Activated CD8-positive, alpha-beta memory T cell treated with anti-CD3 and anti-CD28 coated beads for 1 hour (primary cell): Measurements from ENCODE around the gene FAT1.
"Not testable (repeated sequence)": the region's sequence is repeated elsewhere in the genome, so short reads cannot be mapped to it uniquely, and the experiment has no call there.

Source experiments
- DNase-seq, 2 donors: peaks; one replicate each; pipeline ENCODE4 v3.0.0-alpha.2; 2020; ENCODE audit warnings: low read depth in 1 of 2; ENCODE audit errors: extremely low read depth in 1 of 2

Gene FAT1

GRCh38 chr4:186659935-186660334 lies 63.7 kb downstream of the FAT1 start:
- no peak for DNase-seq

GRCh38 chr4:186659456-186659855 lies 64.2 kb downstream of the FAT1 start:
- not testable (repeated sequence) for DNase-seq

- DNase-seq = no peak
Observed at GRCh38 chr4:186658657-186659056, 65.0 kb downstream of the FAT1 start.

- no peak for DNase-seq
Observed at GRCh38 chr4:186657764-186658163, 65.9 kb downstream of the FAT1 start.

GRCh38 chr4:186653969-186654368 lies 69.7 kb downstream of the FAT1 start:
- DNase-seq = no peak

- DNase-seq = no peak
Observed at GRCh38 chr4:186651624-186652023, 72.0 kb downstream of the FAT1 start.

- no peak for DNase-seq
Observed at GRCh38 chr4:186651181-186651603, 72.5 kb downstream of the FAT1 start.

GRCh38 chr4:186650401-186651180 lies 73.1 kb downstream of the FAT1 start:
- no peak for DNase-seq

GRCh38 chr4:186647821-186648220 lies 75.8 kb downstream of the FAT1 start:
- no peak for DNase-seq

- no peak for DNase-seq
Observed at GRCh38 chr4:186644737-186645261, 78.9 kb downstream of the FAT1 start.

- DNase-seq = no peak
Observed at GRCh38 chr4:186644311-186644638, 79.4 kb downstream of the FAT1 start.

GRCh38 chr4:186643501-186644310 lies 80.0 kb downstream of the FAT1 start:
- DNase-seq = no peak

- no peak for DNase-seq
Observed at GRCh38 chr4:186642998-186643397, 80.7 kb downstream of the FAT1 start.

- DNase-seq = no peak
Observed at GRCh38 chr4:186642530-186642929, 81.1 kb downstream of the FAT1 start.

GRCh38 chr4:186634591-186635128 lies 89.0 kb downstream of the FAT1 start:
- DNase-seq = no peak

GRCh38 chr4:186633844-186634243 lies 89.8 kb downstream of the FAT1 start:
- DNase-seq = no peak

- no peak for DNase-seq
Observed at GRCh38 chr4:186630128-186630527, 93.5 kb downstream of the FAT1 start.

- no peak for DNase-seq
Observed at GRCh38 chr4:186628058-186628711, 95.5 kb downstream of the FAT1 start.

GRCh38 chr4:186627226-186627865 lies 96.3 kb downstream of the FAT1 start:
- DNase-seq = no peak

- DNase-seq = no peak
Observed at GRCh38 chr4:186624951-186625350, 98.7 kb downstream of the FAT1 start.

GRCh38 chr4:186623546-186623945 lies 100.1 kb downstream of the FAT1 start:
- no peak for DNase-seq
